Measurements from ENCODE around the gene RPUSD1. TPM values are rescaled to one million over a fixed set of nuclear protein-coding genes. Genes with fewer than 3 reads are reported as not detected.
A peak's percentile ranks its signal among the peaks of the same experiment; 100 is the strongest.
"Not testable (repeated sequence)": the region's sequence is repeated elsewhere in the genome, so short reads cannot be mapped to it uniquely, and the experiment has no call there.

RPUSD1 gene
- total and polyA plus RNA-seq, 12 donors, result 5.8 to 23.3 (median 8.2) TPM

DNA sequence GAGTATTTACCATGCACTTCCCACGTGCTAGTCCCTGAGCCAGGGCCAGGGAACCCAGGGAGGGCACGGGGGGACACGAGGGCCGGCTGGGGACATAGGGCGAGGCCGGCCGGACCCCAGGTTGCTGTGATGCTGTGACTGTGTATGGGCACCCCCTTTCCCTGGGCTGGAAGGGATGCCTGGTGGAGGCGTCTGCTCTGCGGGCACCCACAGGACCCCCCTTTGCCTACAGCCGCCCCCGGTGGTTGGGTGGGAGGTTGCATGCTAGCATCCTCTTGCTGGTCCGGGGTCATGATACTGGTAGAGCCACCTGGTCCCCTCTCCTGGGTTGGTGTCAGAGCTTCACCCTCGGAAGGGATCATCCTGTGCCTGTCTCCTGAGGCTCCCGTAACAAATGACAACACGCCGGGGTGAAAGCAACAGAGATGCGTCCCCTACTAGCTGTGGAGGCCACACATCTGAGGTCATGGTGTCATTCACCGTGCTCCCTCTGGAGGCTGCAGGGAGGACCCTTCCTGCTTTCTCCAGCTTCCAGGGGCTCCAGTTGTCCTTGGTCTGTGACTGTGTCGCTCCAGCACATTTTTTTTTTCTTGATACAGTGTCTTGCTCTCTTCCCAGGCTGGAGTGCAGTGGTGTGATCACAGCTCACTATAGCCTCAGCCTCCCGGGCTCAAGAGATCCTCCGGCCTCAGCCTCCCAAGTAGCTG, 44.2 kb downstream of the RPUSD1 start:
- 76 to 79% methylated on average over 21 of the region's 21 CpGs for WGBS, 2 donors
- no peak overlapping the region for H3K27ac ChIP-seq

DNA sequence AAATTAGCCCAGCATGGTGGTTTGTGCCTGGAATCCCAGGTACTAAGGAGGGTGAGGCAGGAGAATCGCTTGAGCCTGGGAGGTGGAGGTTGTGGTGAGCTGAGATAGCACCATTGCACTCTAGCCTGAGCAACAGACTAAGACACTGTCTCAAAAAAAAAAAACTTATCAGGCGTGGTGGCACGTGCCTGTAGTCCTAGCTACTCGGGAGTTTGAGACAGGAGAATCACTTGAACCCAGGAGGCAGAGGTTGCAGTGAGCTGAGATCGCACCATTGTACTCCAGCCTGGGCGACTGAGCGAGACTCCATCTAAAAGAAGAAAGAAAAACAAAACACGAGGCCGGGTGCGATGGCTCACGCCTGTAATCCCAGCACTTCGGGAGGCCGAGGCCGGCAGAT, 45.3 kb downstream of the RPUSD1 start:
- not testable (repeated sequence) for ATAC-seq, H3K9me3 ChIP-seq, H3K4me3 ChIP-seq, H3K27ac ChIP-seq, DNase-seq
- Histone ChIP-seq H3K27me3 (peaks cover 0 to 18% (median 4%) of the 10 kb centered on the region in 7 donors), H3K4me1 (peaks cover 7 to 19% (median 15%) of the 10 kb centered on the region in 9 donors), H3K36me3 (peaks cover 0 to 15% (median 0%) of the 10 kb centered on the region in 9 donors)
- intact Hi-C loops (cut with DNase I), result loop anchor here in 1 of 10 donors (5.0 kb wide), 1 partner anchor 44 kb away; the partner anchor contains the start of genes CHTF18 and RPUSD1
- WGBS, 2 donors, result 78 to 83% methylated on average over 14 of the region's 14 CpGs

More for the DNA sequence above, 44.2 kb downstream of the RPUSD1 start:
- Histone ChIP-seq H3K4me1 (peaks cover 7 to 19% (median 15%) of the 10 kb centered on the region in 9 donors), H3K4me3 (no peak overlapping the region), H3K9me3 (no peaks in the 10 kb centered on the region), H3K27me3 (peaks cover 0 to 18% (median 4%) of the 10 kb centered on the region in 7 donors), H3K36me3 (peaks cover 0 to 6% (median 0%) of the 10 kb centered on the region in 9 donors)
- ATAC-seq (no peak), DNase-seq (no peak)
- no peak for TF ChIP-seq CTCF (IDR thresholded peaks at IDR 0.05)
- intact Hi-C loops (cut with DNase I), result loop anchor here in 1 of 10 donors (5.0 kb wide), 1 partner anchor 43 kb away; the partner anchor contains the start of genes CHTF18 and RPUSD1

- no peaks in the 10 kb centered on the region for H3K9me3 ChIP-seq
- intact Hi-C loops (cut with DNase I), result loop anchor here in 4 of 10 donors (1.0 to 5.0 kb wide), 3 partner anchors 29 to 45 kb away; partner anchors contain the start of genes CHTF18 (in 1 of the 4) and RPUSD1 (in 1 of the 4)
- DNase-seq, result no peak
- TF ChIP-seq CTCF (IDR thresholded peaks at IDR 0.05), result no peak
- no peak overlapping the region for H3K27ac ChIP-seq
- peaks cover 7 to 19% (median 15%) of the 10 kb centered on the region in 9 donors for H3K4me1 ChIP-seq
- peaks cover 0 to 23% (median 6%) of the 10 kb centered on the region in 9 donors for H3K36me3 ChIP-seq
- ATAC-seq, result no peak
- peaks cover 0 to 18% (median 4%) of the 10 kb centered on the region in 7 donors for H3K27me3 ChIP-seq
- 87 to 88% methylated on average over 15 of the region's 15 CpGs for WGBS, 2 donors
- H3K4me3 ChIP-seq, result no peak overlapping the region
Measured at GRCh38 chr16:741986-742629, 46.1 kb downstream of the RPUSD1 start.

DNA sequence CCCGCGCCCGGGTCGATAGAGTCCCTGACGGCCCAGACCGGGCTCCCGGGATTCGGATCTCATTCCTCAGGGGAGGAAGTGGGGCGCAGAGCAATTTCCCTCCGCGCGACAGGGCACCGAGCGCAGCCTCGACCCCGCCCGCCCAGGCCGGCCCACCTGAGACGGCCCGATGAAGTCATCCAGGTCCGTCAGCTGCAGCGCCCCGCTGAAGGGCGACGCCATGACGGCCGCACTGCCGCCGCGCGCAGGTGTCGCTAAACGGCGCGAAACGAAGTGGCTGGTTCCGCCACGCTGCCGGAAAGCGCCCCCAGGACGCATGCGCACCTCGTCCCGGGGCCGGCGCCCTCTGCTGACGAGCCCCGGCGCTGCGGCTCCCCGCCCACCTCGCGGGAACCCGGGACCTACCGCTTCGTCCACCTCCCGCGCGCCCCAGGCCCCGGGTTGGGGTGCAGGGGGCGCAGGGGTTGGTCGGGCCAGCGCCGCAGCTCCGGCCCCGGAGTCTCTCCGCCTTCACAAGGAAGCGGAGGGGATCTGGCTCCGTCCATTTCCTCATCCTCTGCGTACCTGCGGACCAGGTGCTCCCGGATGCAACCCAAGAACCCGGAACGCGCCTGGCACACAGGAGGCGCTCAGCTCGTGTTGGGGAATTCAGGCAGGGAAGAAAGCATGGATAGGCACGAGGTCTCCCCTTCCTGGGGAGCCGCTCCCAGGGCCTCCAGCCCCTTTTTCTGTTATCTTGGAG, 47.2 kb downstream of the RPUSD1 start, which contains the start of gene CIAO3:
Gene CIAO3 (minus strand): TSS at position 234 of the 742 bp plus-strand sequence. CDS start 12 bp downstream, at position 222.
- ATAC-seq, result peak; percentile 91 to 96 (median 92)
- WGBS, 2 donors, result 1% methylated on average over 72 to 79 of the region's 79 CpGs
- peak; percentile 87 to 91 for DNase-seq
- TF ChIP-seq CTCF (IDR thresholded peaks at IDR 0.05), result peak; percentile 88 to 99 (median 97)
- Histone ChIP-seq H3K36me3 (peaks cover 0 to 35% (median 18%) of the 10 kb centered on the region in 9 donors), H3K4me3 (peak within 1 kb of the TSS; percentile 68 to 100 (median 94)), H3K9me3 (no peaks in the 10 kb centered on the region), H3K27me3 (peaks cover 0 to 18% (median 4%) of the 10 kb centered on the region in 7 donors), H3K27ac (peak within 1 kb of the TSS in 9 of 10 donors; percentile 44 to 90 (median 82)), H3K4me1 (peaks cover 7 to 19% (median 15%) of the 10 kb centered on the region in 9 donors)
- intact Hi-C loops (cut with DNase I), result loop anchor here in 4 of 10 donors (1.0 to 5.0 kb wide), 3 partner anchors 28 to 46 kb away; partner anchors contain the start of genes CHTF18 (in 1 of the 4) and RPUSD1 (in 1 of the 4)

All from heart right ventricle (tissue), 16 donors.